ENCODE data around the gene SLC27A5.

Gene SLC27A5

GRCh38 chr19:58482372-58482771 is 29.4 kb downstream of the SLC27A5 start:
- CTCF ChIA-PET: no interaction called here
- POLR2A ChIA-PET: no interaction called here
- TF ChIP-seq, protein P1, sequence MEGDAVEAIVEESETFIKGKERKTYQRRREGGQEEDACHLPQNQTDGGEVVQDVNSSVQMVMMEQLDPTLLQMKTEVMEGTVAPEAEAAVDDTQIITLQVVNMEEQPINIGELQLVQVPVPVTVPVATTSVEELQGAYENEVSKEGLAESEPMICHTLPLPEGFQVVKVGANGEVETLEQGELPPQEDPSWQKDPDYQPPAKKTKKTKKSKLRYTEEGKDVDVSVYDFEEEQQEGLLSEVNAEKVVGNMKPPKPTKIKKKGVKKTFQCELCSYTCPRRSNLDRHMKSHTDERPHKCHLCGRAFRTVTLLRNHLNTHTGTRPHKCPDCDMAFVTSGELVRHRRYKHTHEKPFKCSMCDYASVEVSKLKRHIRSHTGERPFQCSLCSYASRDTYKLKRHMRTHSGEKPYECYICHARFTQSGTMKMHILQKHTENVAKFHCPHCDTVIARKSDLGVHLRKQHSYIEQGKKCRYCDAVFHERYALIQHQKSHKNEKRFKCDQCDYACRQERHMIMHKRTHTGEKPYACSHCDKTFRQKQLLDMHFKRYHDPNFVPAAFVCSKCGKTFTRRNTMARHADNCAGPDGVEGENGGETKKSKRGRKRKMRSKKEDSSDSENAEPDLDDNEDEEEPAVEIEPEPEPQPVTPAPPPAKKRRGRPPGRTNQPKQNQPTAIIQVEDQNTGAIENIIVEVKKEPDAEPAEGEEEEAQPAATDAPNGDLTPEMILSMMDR (IDR thresholded peaks at IDR 0.05; ENCODE audit: insufficient read depth, low read length, missing control alignments): no peak
- DNase-seq (ENCODE audit: low read depth, low spot score): no peak
- H3K4me3 ChIP-seq (ENCODE audit: low read depth, low read length): no peak overlapping the region

DNA sequence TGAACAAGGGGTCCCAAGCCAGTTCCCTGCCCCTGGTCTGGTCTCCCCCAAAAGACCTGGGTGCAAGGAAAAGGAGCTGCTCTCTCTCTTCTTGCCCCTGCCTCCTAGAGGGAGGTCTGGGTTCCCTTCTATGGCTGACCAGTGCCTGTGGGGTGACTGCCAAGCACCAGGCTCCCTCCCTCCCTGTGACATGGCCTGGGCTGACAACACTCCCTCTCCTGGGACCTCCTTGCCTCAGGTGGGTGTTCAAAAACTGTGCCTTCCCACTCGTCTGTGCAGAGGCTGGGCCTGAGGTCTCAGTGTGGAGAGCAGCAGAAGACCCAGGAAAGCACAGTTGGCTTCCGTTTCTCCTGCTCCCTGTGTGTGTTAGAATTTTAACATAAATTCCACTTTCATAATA is 31.0 kb downstream of the SLC27A5 start:
- no peak for DNase-seq (ENCODE audit: low read depth, low spot score)
- no peak overlapping the region for H3K4me3 ChIP-seq (ENCODE audit: low read depth, low read length)
- TF ChIP-seq, protein P1 (IDR thresholded peaks at IDR 0.05; ENCODE audit: insufficient read depth, low read length, missing control alignments): no peak
- ChIA-PET CTCF (interaction anchor here (1.1 to 1.7 kb wide), 2 partner anchors 15 to 38 kb away, joined by 3 to 6 read pairs; no protein-coding TSS in a partner anchor), POLR2A (no interaction called here)

- ChIA-PET POLR2A (no interaction called here), CTCF (interaction anchor here (1.1 to 1.7 kb wide), 2 partner anchors 15 to 38 kb away, joined by 3 to 6 read pairs; no protein-coding TSS in a partner anchor)
- H3K4me3 ChIP-seq (ENCODE audit: low read depth, low read length): no peak overlapping the region
- no peak for DNase-seq (ENCODE audit: low read depth, low spot score)
- TF ChIP-seq, protein P1 (IDR thresholded peaks at IDR 0.05; ENCODE audit: insufficient read depth, low read length, missing control alignments): no peak
These were observed 31.3 kb downstream of the SLC27A5 start for GRCh38 chr19:58480481-58480830.

DNA sequence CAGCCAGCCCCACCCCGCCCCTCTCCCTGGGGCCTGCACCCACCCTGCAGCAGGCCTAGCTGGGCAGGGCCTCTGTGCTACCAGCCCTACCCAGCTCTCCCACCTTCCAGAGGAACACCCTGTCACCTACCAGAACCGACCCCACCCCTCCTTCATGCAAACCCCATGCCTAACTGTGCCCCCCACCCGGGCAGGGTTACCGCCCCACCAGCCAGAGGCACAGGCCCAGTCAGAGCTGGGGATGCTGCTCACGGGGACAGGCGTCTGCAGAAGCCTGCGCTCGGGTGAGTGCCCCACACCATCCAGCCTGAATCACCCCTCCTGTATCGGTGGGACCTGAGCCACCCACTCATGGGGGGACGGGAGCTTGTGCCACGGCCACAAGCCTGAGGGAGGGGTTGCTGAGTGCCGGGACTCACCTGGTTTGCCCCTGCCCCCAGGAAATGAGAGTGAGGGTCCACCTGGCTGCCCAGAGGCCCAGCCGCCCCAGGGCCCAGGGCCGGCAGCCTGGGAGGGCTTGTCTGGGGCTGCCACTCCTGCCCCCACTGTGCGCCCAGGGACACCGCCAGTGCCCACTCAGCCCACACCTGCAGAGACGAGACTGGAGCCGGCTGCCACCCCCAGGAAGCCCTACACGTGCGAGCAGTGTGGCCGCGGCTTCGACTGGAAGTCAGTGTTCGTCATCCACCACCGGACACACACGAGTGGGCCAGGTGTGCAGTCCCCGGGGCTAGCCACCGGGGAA is 31.9 kb downstream of the SLC27A5 start:
- H3K4me3 ChIP-seq (ENCODE audit: low read depth, low read length): no peak overlapping the region
- TF ChIP-seq, protein P1 (IDR thresholded peaks at IDR 0.05; ENCODE audit: insufficient read depth, low read length, missing control alignments): no peak
- POLR2A ChIA-PET: no interaction called here
- CTCF ChIA-PET: interaction anchor here (1.1 to 1.7 kb wide), 2 partner anchors 16 to 39 kb away, joined by 3 to 6 read pairs; no protein-coding TSS in a partner anchor
- no peak for DNase-seq (ENCODE audit: low read depth, low spot score)

- TF ChIP-seq, protein P1 (IDR thresholded peaks at IDR 0.05; ENCODE audit: insufficient read depth, low read length, missing control alignments): no peak
- DNase-seq (ENCODE audit: low read depth, low spot score): no peak
- CTCF ChIA-PET: no interaction called here
- H3K4me3 ChIP-seq (ENCODE audit: low read depth, low read length): no peak overlapping the region
- POLR2A ChIA-PET: interaction anchor here (0.6 to 1.4 kb wide), 2 partner anchors 12 to 59 kb away, joined by 3 to 4 read pairs; no protein-coding TSS in a partner anchor
These were observed 32.5 kb downstream of the SLC27A5 start for GRCh38 chr19:58479303-58479702.

DNA sequence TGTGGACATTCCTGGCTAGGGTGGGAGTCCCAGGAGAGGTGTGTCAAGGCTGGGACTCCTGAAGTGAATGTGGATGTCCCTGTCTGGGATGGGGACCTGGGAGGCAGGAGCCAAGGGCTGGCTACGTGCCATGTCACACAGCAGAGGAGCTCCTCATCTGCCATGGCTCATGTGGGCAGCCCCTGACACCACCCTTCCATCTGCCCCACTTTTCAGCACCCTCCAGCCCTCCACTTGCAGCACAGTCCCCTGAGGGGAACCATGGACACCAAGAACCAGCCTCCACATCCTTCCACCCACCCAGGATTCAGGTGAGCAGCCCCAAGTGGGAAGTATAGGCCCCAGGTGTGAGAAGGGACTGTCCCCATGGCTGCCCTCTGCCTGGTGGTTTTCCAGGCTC is 33.9 kb downstream of the SLC27A5 start:
- ChIA-PET CTCF (interaction anchor here (1.0 kb wide), 2 partner anchors 35 to 36 kb away, joined by 3 read pairs; no protein-coding TSS in a partner anchor), POLR2A (interaction anchor here (0.7 to 1.4 kb wide), 3 partner anchors 12 to 18 kb away, joined by 3 to 4 read pairs (median 3); no protein-coding TSS in a partner anchor)
- TF ChIP-seq, protein P1 (IDR thresholded peaks at IDR 0.05; ENCODE audit: insufficient read depth, low read length, missing control alignments): no peak
- no peak overlapping the region for H3K4me3 ChIP-seq (ENCODE audit: low read depth, low read length)
- DNase-seq (ENCODE audit: low read depth, low spot score): no peak
